Uterus (tissue), 4 donors: ENCODE results near the gene PPRC1. TPM values are rescaled to one million over a fixed set of nuclear protein-coding genes. Genes with fewer than 3 reads are reported as not detected.
"Not testable (repeated sequence)": the region's sequence is repeated elsewhere in the genome, so short reads cannot be mapped to it uniquely, and the experiment has no call there.

Experiments used
- DNase-seq, 2 donors: peaks; one replicate each; pipeline ENCODE4 v3.0.0-alpha.2; 2019 to 2020
- H3K27ac ChIP-seq, 2 donors: fragments of 200-600 bp; sonication (generic); 1 replicate in 1 of 2; 2 replicates in 1 of 2; pipeline ENCODE4 v1.5.1; 2016 to 2018
- H3K27me3 ChIP-seq, 2 donors: fragments of 200-600 bp; sonication (generic); one replicate each; pipeline ENCODE4 v1.5.1; 2018 to 2019; ENCODE audit warnings: control low read depth in 1 of 2
- H3K36me3 ChIP-seq, 2 donors: fragments of 200-600 bp; sonication (generic); one replicate each; pipeline ENCODE4 v1.5.1; 2019; ENCODE audit warnings: control low read depth in 1 of 2
- H3K4me1 ChIP-seq, 2 donors: fragments of 200-600 bp; sonication (generic); one replicate each; pipeline ENCODE4 v1.5.1; 2018 to 2019; ENCODE audit warnings: control low read depth in 1 of 2
- H3K4me3 ChIP-seq, 2 donors: fragments of 200-600 bp; sonication (generic); 1 replicate in 1 of 2; 2 replicates in 1 of 2; pipeline ENCODE4 v1.5.1; 2018 to 2019; ENCODE audit warnings: mild to moderate bottlenecking in 1 of 2
- H3K9me3 ChIP-seq, 2 donors: fragments of 200-600 bp; sonication (generic); one replicate each; pipeline ENCODE4 v1.5.1; 2019; ENCODE audit warnings: control low read depth in 1 of 2
- CTCF ChIP-seq, 4 experiments: fragments of 200-600 bp in 2 of 4; fragments of 450-650 bp in 2 of 4; sonication (generic) in 2 of 4; IDR thresholded peaks; one replicate each; pipeline ENCODE4 v1.5.1; 2016 to 2019; ENCODE audit warnings: antibody characterized with exemption in 4 of 4, mild to moderate bottlenecking in 2 of 4, moderate library complexity in 1 of 4
- POLR2A ChIP-seq, 2 donors: fragments of 450-650 bp; IDR thresholded peaks; one replicate each; pipeline ENCODE4 v1.6.1; 2016; ENCODE audit warnings: antibody characterized with exemption in 2 of 2, mild to moderate bottlenecking in 1 of 2, moderate library complexity in 1 of 2
- intact Hi-C: fragments of 100-400 bp; cut with DNase I; formaldehyde crosslinking; loops from one replicate; pipeline ENCODE4 v1.15.1; 2023; ENCODE audit warnings: low total_unique reads
- total RNA-seq, 4 donors: library from RNA; depleted of rRNA in 3 of 4; stranded (reverse); fragments of >200 nt in 3 of 4; gene quantifications; one replicate each; pipeline versions ENCODE4 v1.1.0 to v1.2.4, GENCODE V29; 2014 to 2023
- donor health status: DM: yes; HTN: yes; CAD: no.

Gene PPRC1
- total RNA-seq, 4 donors from 2014 or later, result 1.8 to 58.2 (median 15.5) TPM

- intact Hi-C loops, result no loop called here
- no peak overlapping the region for H3K4me3 ChIP-seq
Observed at GRCh38 chr10:102184606-102185005, 51.8 kb downstream of the PPRC1 start.

GRCh38 chr10:102185272-102185671, 52.4 kb downstream of the PPRC1 start:
- Histone ChIP-seq H3K4me1 (no peaks in the 10 kb centered on the region), H3K9me3 (no peaks in the 10 kb centered on the region), H3K4me3 (no peak overlapping the region), H3K27me3 (no peaks in the 10 kb centered on the region), H3K36me3 (no peaks in the 10 kb centered on the region), H3K27ac (no peak overlapping the region)
- TF ChIP-seq CTCF (IDR thresholded peaks at IDR 0.05) (no peak), POLR2A (IDR thresholded peaks at IDR 0.05) (no peak)
- DNase-seq, result no peak
- intact Hi-C loops, result no loop called here

More at GRCh38 chr10:102184606-102185005, 51.8 kb downstream of the PPRC1 start:
- no peaks in the 10 kb centered on the region for H3K9me3 ChIP-seq
- H3K27me3 ChIP-seq, result no peaks in the 10 kb centered on the region
- no peak for TF ChIP-seq POLR2A (IDR thresholded peaks at IDR 0.05)
- no peak for TF ChIP-seq CTCF (IDR thresholded peaks at IDR 0.05)
- H3K36me3 ChIP-seq, result no peaks in the 10 kb centered on the region
- DNase-seq, result no peak
- no peak overlapping the region for H3K27ac ChIP-seq
- no peaks in the 10 kb centered on the region for H3K4me1 ChIP-seq

- no peaks in the 10 kb centered on the region for H3K4me1 ChIP-seq
- intact Hi-C loops, result no loop called here
- no peak for DNase-seq
- H3K9me3 ChIP-seq, result no peaks in the 10 kb centered on the region
- H3K27ac ChIP-seq, result no peak overlapping the region
- TF ChIP-seq POLR2A (IDR thresholded peaks at IDR 0.05), result no peak
- TF ChIP-seq CTCF (IDR thresholded peaks at IDR 0.05), result no peak
- no peak overlapping the region for H3K4me3 ChIP-seq
- H3K36me3 ChIP-seq, result no peaks in the 10 kb centered on the region
- H3K27me3 ChIP-seq, result no peaks in the 10 kb centered on the region
Observed at GRCh38 chr10:102185811-102186527, 53.1 kb downstream of the PPRC1 start.

- no peaks in the 10 kb centered on the region for H3K36me3 ChIP-seq
- H3K4me1 ChIP-seq, result no peaks in the 10 kb centered on the region
- TF ChIP-seq CTCF (IDR thresholded peaks at IDR 0.05) (no peak), POLR2A (IDR thresholded peaks at IDR 0.05) (no peak)
- no peak for DNase-seq
- H3K27ac ChIP-seq, result no peak overlapping the region
- H3K9me3 ChIP-seq, result no peaks in the 10 kb centered on the region
- H3K27me3 ChIP-seq, result no peaks in the 10 kb centered on the region
- intact Hi-C loops, result no loop called here
- H3K4me3 ChIP-seq, result no peak overlapping the region
Observed at GRCh38 chr10:102188298-102188940, 55.6 kb downstream of the PPRC1 start.

GRCh38 chr10:102188941-102189898, 56.4 kb downstream of the PPRC1 start:
- intact Hi-C loops, H3K9me3 ChIP-seq, H3K27ac ChIP-seq, H3K4me1 ChIP-seq, DNase-seq, H3K36me3 ChIP-seq, H3K27me3 ChIP-seq, H3K4me3 ChIP-seq: not testable (repeated sequence)
